Adipocyte (in vitro differentiated cells): ENCODE results near the gene FMO3.
A peak's percentile ranks its signal among the peaks of the same experiment; 100 is the strongest.

Experiments used
- DNase-seq: peaks from one replicate; pipeline ENCODE4 v3.0.0-alpha.2; 2015; ENCODE audit warnings: low read depth
- H3K27me3 ChIP-seq: replicated peaks from 2 replicates; pipeline ENCODE4 v1.7.0; 2013; ENCODE audit warnings: mild to moderate bottlenecking, low read length, moderate library complexity; ENCODE audit not compliant: control insufficient read depth, insufficient read depth
- H3K36me3 ChIP-seq: 2 replicates; pipeline ENCODE4 v1.7.0; 2013; ENCODE audit warnings: low read length, mild to moderate bottlenecking, moderate library complexity; ENCODE audit not compliant: control insufficient read depth, insufficient read depth, severe bottlenecking
- H3K4me1 ChIP-seq: 2 replicates; pipeline ENCODE4 v1.7.0; 2013; ENCODE audit warnings: mild to moderate bottlenecking, low read length, moderate library complexity; ENCODE audit not compliant: control insufficient read depth, insufficient read depth
- H3K4me3 ChIP-seq: 2 replicates; pipeline ENCODE4 v1.7.0; 2013; ENCODE audit warnings: mild to moderate bottlenecking, low read length, moderate library complexity
- H3K9ac ChIP-seq: 2 replicates; pipeline ENCODE4 v1.7.0; 2013; ENCODE audit warnings: mild to moderate bottlenecking, low read length, moderate library complexity
- H3K9me3 ChIP-seq: 2 replicates; pipeline ENCODE4 v1.7.0; 2013; ENCODE audit warnings: mild to moderate bottlenecking, low read length, moderate library complexity; ENCODE audit not compliant: control insufficient read depth

FMO3 gene

GRCh38 chr1:171139890-171140289 is 49.2 kb downstream of the FMO3 start:
- no peaks in the 10 kb centered on the region for H3K36me3 ChIP-seq
- no peaks in the 10 kb centered on the region for H3K27me3 ChIP-seq
- peaks cover 74% of the 10 kb centered on the region for H3K4me1 ChIP-seq
- no peaks in the 10 kb centered on the region for H3K9me3 ChIP-seq
- H3K4me3 ChIP-seq, result no peak overlapping the region
- H3K9ac ChIP-seq, result peak overlapping the region; percentile 88
- no peak for DNase-seq

GRCh38 chr1:171140401-171140800 is 49.7 kb downstream of the FMO3 start:
- Histone ChIP-seq H3K9me3 (no peaks in the 10 kb centered on the region), H3K4me3 (no peak overlapping the region), H3K27me3 (no peaks in the 10 kb centered on the region), H3K4me1 (peaks cover 76% of the 10 kb centered on the region), H3K36me3 (no peaks in the 10 kb centered on the region), H3K9ac (peak overlapping the region; percentile 88)
- peak; percentile 60 for DNase-seq

- Histone ChIP-seq H3K9me3 (no peaks in the 10 kb centered on the region), H3K4me3 (peak overlapping the region; percentile 52)
- peak; percentile 41 for DNase-seq
These were observed 50.4 kb downstream of the FMO3 start for GRCh38 chr1:171140956-171141687.

GRCh38 chr1:171141688-171142415 is 51.1 kb downstream of the FMO3 start:
- H3K4me3 ChIP-seq, result peak overlapping the region; percentile 65
- no peaks in the 10 kb centered on the region for H3K36me3 ChIP-seq
- peaks cover 76% of the 10 kb centered on the region for H3K4me1 ChIP-seq
- DNase-seq, result peak; percentile 98
- H3K9ac ChIP-seq, result peak overlapping the region; percentile 88
- no peaks in the 10 kb centered on the region for H3K9me3 ChIP-seq
- no peaks in the 10 kb centered on the region for H3K27me3 ChIP-seq

More at GRCh38 chr1:171140956-171141687, 50.4 kb downstream of the FMO3 start:
- peak overlapping the region; percentile 88 for H3K9ac ChIP-seq
- no peaks in the 10 kb centered on the region for H3K27me3 ChIP-seq
- H3K36me3 ChIP-seq, result no peaks in the 10 kb centered on the region
- H3K4me1 ChIP-seq, result peaks cover 76% of the 10 kb centered on the region

- Histone ChIP-seq H3K9me3 (no peaks in the 10 kb centered on the region), H3K4me1 (peaks cover 69% of the 10 kb centered on the region), H3K4me3 (peak overlapping the region; percentile 65), H3K36me3 (no peaks in the 10 kb centered on the region), H3K27me3 (no peaks in the 10 kb centered on the region), H3K9ac (peak overlapping the region; percentile 88)
- DNase-seq, result no peak
These were observed 52.0 kb downstream of the FMO3 start for GRCh38 chr1:171142416-171143385.

GRCh38 chr1:171150156-171150555 is 59.5 kb downstream of the FMO3 start:
- no peaks in the 10 kb centered on the region for H3K9me3 ChIP-seq
- no peak overlapping the region for H3K9ac ChIP-seq
- H3K27me3 ChIP-seq, result no peaks in the 10 kb centered on the region
- peaks cover 5% of the 10 kb centered on the region for H3K4me1 ChIP-seq
- no peak for DNase-seq
- H3K4me3 ChIP-seq, result no peak overlapping the region
- no peaks in the 10 kb centered on the region for H3K36me3 ChIP-seq

- no peak overlapping the region for H3K4me3 ChIP-seq
These were observed 61.8 kb downstream of the FMO3 start for GRCh38 chr1:171152549-171152948.

GRCh38 chr1:171155484-171155883 is 64.8 kb downstream of the FMO3 start:
- Histone ChIP-seq H3K36me3 (no peaks in the 10 kb centered on the region), H3K27me3 (no peaks in the 10 kb centered on the region), H3K9me3 (no peaks in the 10 kb centered on the region), H3K9ac (no peak overlapping the region), H3K4me3 (no peak overlapping the region), H3K4me1 (peaks cover 8% of the 10 kb centered on the region)
- DNase-seq, result no peak

More at GRCh38 chr1:171152549-171152948, 61.8 kb downstream of the FMO3 start:
- peaks cover 5% of the 10 kb centered on the region for H3K4me1 ChIP-seq
- H3K9me3 ChIP-seq, result no peaks in the 10 kb centered on the region
- no peaks in the 10 kb centered on the region for H3K36me3 ChIP-seq
- H3K9ac ChIP-seq, result no peak overlapping the region
- H3K27me3 ChIP-seq, result no peaks in the 10 kb centered on the region
- peak; percentile 35 for DNase-seq

- DNase-seq, result no peak
- H3K36me3 ChIP-seq, result no peaks in the 10 kb centered on the region
- no peak overlapping the region for H3K4me3 ChIP-seq
- peaks cover 12% of the 10 kb centered on the region for H3K4me1 ChIP-seq
- no peaks in the 10 kb centered on the region for H3K27me3 ChIP-seq
- no peaks in the 10 kb centered on the region for H3K9me3 ChIP-seq
- no peak overlapping the region for H3K9ac ChIP-seq
These were observed 67.4 kb downstream of the FMO3 start for GRCh38 chr1:171158096-171158495.

- Histone ChIP-seq H3K27me3 (no peaks in the 10 kb centered on the region), H3K36me3 (no peaks in the 10 kb centered on the region), H3K4me3 (no peak overlapping the region), H3K9me3 (no peaks in the 10 kb centered on the region), H3K9ac (no peak overlapping the region), H3K4me1 (peaks cover 12% of the 10 kb centered on the region)
- DNase-seq, result no peak
These were observed 67.8 kb downstream of the FMO3 start for GRCh38 chr1:171158551-171158950.

GRCh38 chr1:171159148-171159547 is 68.4 kb downstream of the FMO3 start:
- no peak overlapping the region for H3K9ac ChIP-seq
- no peak overlapping the region for H3K4me3 ChIP-seq
- DNase-seq, result no peak
- no peaks in the 10 kb centered on the region for H3K36me3 ChIP-seq
- peaks cover 12% of the 10 kb centered on the region for H3K4me1 ChIP-seq
- H3K9me3 ChIP-seq, result no peaks in the 10 kb centered on the region
- H3K27me3 ChIP-seq, result no peaks in the 10 kb centered on the region
